PC-9 (cell line): ENCODE measurements around the gene WFIKKN1.

Source experiments
- EZH2 ChIP-seq: fragments of 200-600 bp; sonication (generic); IDR thresholded peaks from 2 replicates; pipeline ENCODE4 v1.8.0; 2017; ENCODE audit warnings: antibody characterized with exemption, low read depth
- TF ChIP-seq, protein P1 (sequence below): fragments of 200-600 bp; sonication (generic); conservative IDR thresholded peaks from 2 replicates; pipeline ENCODE4 v1.6.1; 2017; ENCODE audit warnings: mixed run types, antibody characterized with exemption, mild to moderate bottlenecking, moderate library complexity

DNA sequence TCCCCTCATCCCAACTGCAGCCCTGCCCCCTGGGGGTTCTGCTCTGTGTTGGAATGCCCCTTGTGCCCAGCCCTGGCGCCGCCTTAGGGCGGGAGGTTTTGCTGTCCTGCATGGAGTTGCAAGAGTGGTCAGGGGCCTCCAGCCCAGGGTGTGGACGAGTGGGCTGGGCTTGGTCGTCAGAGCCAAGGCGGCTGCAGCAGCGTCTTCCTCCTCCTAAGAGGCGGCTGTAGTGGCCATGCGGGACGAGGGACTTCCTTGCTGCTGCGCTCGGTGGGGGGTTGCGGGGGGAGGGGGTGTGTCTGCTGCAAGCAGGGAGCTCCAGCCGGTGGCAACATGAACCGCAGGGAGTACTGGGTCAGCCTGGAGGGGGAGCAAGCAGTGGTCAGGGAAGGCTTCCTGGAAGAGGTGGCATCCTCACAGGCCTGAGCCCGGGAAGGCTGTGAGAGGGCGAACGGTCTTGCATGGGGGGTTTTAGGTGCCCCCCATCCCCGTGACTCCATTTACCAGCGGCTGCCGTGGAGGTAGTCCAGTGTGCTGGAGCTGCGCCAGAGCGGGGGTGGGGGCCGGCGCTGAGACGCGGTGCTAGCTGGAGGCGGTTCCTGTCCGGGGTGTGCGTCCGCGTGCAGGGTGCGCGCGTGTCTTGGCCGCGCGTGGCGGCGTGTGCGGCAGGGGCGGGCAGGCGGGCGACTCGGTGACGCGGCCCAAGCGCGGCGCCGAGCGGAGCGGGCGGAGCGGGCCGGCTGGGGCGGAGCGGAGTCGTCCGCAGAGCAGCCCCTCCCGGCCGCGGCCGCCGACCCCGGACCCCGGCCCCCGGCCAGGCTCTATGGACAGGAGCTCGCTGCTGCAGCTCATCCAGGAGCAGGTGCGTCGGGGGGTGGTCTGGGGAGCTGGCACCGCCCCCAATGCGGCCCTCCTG lies 44.4 kb downstream of the WFIKKN1 start, which contains the start of gene RHBDL1:
- TF ChIP-seq, protein P1, sequence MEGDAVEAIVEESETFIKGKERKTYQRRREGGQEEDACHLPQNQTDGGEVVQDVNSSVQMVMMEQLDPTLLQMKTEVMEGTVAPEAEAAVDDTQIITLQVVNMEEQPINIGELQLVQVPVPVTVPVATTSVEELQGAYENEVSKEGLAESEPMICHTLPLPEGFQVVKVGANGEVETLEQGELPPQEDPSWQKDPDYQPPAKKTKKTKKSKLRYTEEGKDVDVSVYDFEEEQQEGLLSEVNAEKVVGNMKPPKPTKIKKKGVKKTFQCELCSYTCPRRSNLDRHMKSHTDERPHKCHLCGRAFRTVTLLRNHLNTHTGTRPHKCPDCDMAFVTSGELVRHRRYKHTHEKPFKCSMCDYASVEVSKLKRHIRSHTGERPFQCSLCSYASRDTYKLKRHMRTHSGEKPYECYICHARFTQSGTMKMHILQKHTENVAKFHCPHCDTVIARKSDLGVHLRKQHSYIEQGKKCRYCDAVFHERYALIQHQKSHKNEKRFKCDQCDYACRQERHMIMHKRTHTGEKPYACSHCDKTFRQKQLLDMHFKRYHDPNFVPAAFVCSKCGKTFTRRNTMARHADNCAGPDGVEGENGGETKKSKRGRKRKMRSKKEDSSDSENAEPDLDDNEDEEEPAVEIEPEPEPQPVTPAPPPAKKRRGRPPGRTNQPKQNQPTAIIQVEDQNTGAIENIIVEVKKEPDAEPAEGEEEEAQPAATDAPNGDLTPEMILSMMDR = no peak
- TF ChIP-seq EZH2 = no peak
